GM18505 (cell line): ENCODE measurements around the gene FLAD1.

Source experiments
- ATAC-seq: cut with Tn5 transposase; IDR thresholded peaks from one replicate; pipeline ENCODE4 v1.9.1; 2021; ENCODE audit not compliant: unreplicated experiment
- POLR2A ChIP-seq: IDR thresholded peaks from 4 replicates; pipeline ENCODE4 v1.6.1; 2011; ENCODE audit warnings: borderline replicate concordance; ENCODE audit not compliant: insufficient read depth, insufficient read length; ENCODE audit errors: extremely low read depth

Gene FLAD1

GRCh38 chr1:155013632-155014031 is 30.5 kb downstream of the FLAD1 start:
- TF ChIP-seq POLR2A, result no peak
- no peak for ATAC-seq

GRCh38 chr1:155014709-155015508 is 31.8 kb downstream of the FLAD1 start:
- ATAC-seq, result no peak
- TF ChIP-seq POLR2A, result no peak

- TF ChIP-seq POLR2A, result no peak
- no peak for ATAC-seq
These were observed 32.5 kb downstream of the FLAD1 start for GRCh38 chr1:155015527-155016230.

GRCh38 chr1:155016231-155016831 is 33.2 kb downstream of the FLAD1 start:
- TF ChIP-seq POLR2A, result no peak
- no peak for ATAC-seq

GRCh38 chr1:155017041-155017945 is 34.1 kb downstream of the FLAD1 start:
- ATAC-seq, result peak; percentile 78
- TF ChIP-seq POLR2A, result peak; percentile 52

GRCh38 chr1:155017946-155018316 is 34.8 kb downstream of the FLAD1 start:
- no peak for ATAC-seq

GRCh38 chr1:155018617-155019348 is 35.6 kb downstream of the FLAD1 start:
- no peak for TF ChIP-seq POLR2A
- no peak for ATAC-seq

More at GRCh38 chr1:155017946-155018316, 34.8 kb downstream of the FLAD1 start:
- TF ChIP-seq POLR2A, result no peak

GRCh38 chr1:155019377-155020245 is 36.5 kb downstream of the FLAD1 start:
- TF ChIP-seq POLR2A, result no peak
- ATAC-seq, result no peak

GRCh38 chr1:155022136-155022926 is 39.2 kb downstream of the FLAD1 start:
- TF ChIP-seq POLR2A, result no peak
- ATAC-seq, result no peak

- no peak for TF ChIP-seq POLR2A
- no peak for ATAC-seq
These were observed 39.7 kb downstream of the FLAD1 start for GRCh38 chr1:155022927-155023236.

- no peak for ATAC-seq
- no peak for TF ChIP-seq POLR2A
These were observed 40.5 kb downstream of the FLAD1 start for GRCh38 chr1:155023627-155024026.
